HCT116 (cell line): Measurements from ENCODE around the gene WDR43. TPM values are rescaled to one million over a fixed set of nuclear protein-coding genes. Genes with fewer than 3 reads are reported as not detected.
A peak's percentile ranks its signal among the peaks of the same experiment; 100 is the strongest.

Experiments
- ATAC-seq: fragments of 200-7000 bp; cut with Tn5 transposase; 2 replicates; pipeline ENCODE4 v1.9.1; 2020; ENCODE audit warnings: mild to moderate bottlenecking, moderate library complexity
- BruUV-seq: library from RNA; stranded (reverse); fragments of 400-500 nt; replicated peaks from 2 replicates; lab custom pipeline; 2021; lab: Mats Ljungman, UMichigan
- CTCF ChIA-PET: fragments of 300-600 bp; sonication (Branson Sonifier 250); formaldehyde crosslinking; loops from one replicate; lab custom pipeline; 2021; ENCODE audit warnings: antibody characterized with exemption; lab: Charles Lee
- POLR2A ChIA-PET: fragments of 300-600, 350-600 bp; sonication (Branson Sonifier 250); formaldehyde crosslinking; loops from one replicate; lab custom pipeline; 2021; ENCODE audit warnings: antibody characterized with exemption; lab: Charles Lee
- RAD21 ChIA-PET, 2 experiments: fragments of 300-600 bp; sonication (Branson Sonifier 250); formaldehyde crosslinking; loops; one replicate each; lab custom pipeline; 2023; ENCODE audit warnings: low total read pairs in 2 of 2; ENCODE audit not compliant: uncharacterized antibody in 2 of 2, unreplicated experiment in 2 of 2, low non-redundant PET in 1 of 2; lab: Charles Lee
- DNase-seq: peaks from one replicate; pipeline ENCODE4 v3.0.0-alpha.2; 2010; ENCODE audit warnings: low read depth, low spot score
- H2AFZ ChIP-seq: fragments of 200-600 bp; shearing (Covaris generic), sonication (generic); 2 replicates; pipeline ENCODE4 v1.6.1; 2017; ENCODE audit warnings: low read depth, mixed run types, mixed read lengths, antibody characterized with exemption, low read length; ENCODE audit not compliant: poor library complexity, severe bottlenecking
- H3K27ac ChIP-seq: 2 replicates; pipeline ENCODE4 v1.5.1; 2012; ENCODE audit warnings: low read depth, low read length
- H3K27me3 ChIP-seq: fragments of 200-600 bp; sonication (generic); 2 replicates; pipeline ENCODE4 v1.6.1; 2016; ENCODE audit warnings: mixed run types, low read length, mixed read lengths; ENCODE audit not compliant: insufficient read depth
- H3K36me3 ChIP-seq, 2 experiments: fragments of 200-500 bp in 1 of 2; fragments of 200-600 bp in 1 of 2; sonication (Bioruptor generic) in 1 of 2; sonication (generic) in 1 of 2; 2 replicates each; pipeline versions ENCODE4 v1.5.1 to v1.6.1; 2014 to 2016; ENCODE audit warnings: low read length in 2 of 2, inconsistent platforms in 1 of 2, mixed read lengths in 1 of 2, mixed run types in 1 of 2; ENCODE audit not compliant: insufficient read depth in 2 of 2, control insufficient read depth in 1 of 2
- H3K4me1 ChIP-seq, 2 experiments: fragments of 200-600 bp in 1 of 2; sonication (generic) in 1 of 2; 2 replicates each; pipeline versions ENCODE4 v1.5.1 to v1.6.1; 2012 to 2017; ENCODE audit warnings: low read length in 2 of 2, inconsistent platforms in 1 of 2, mild to moderate bottlenecking in 1 of 2, mixed read lengths in 1 of 2, mixed run types in 1 of 2, moderate library complexity in 1 of 2; ENCODE audit not compliant: insufficient read depth in 2 of 2, control insufficient read depth in 1 of 2
- H3K4me2 ChIP-seq: fragments of 200-600 bp; sonication (generic); 2 replicates; pipeline ENCODE4 v1.6.1; 2017; ENCODE audit warnings: mixed run types, low read length, mixed read lengths
- H3K4me3 ChIP-seq, 2 experiments: fragments of 200-600 bp in 1 of 2; sonication (generic) in 1 of 2; replicated peaks in 1 of 2; 2 replicates each; pipeline ENCODE4 v1.5.1; 2011 to 2016; ENCODE audit warnings: low read length in 2 of 2, control low read depth in 1 of 2, low read depth in 1 of 2, mild to moderate bottlenecking in 1 of 2, mixed read lengths in 1 of 2, mixed run types in 1 of 2
- H3K79me2 ChIP-seq: fragments of 200-600 bp; sonication (generic); 2 replicates; pipeline ENCODE4 v1.6.1; 2017; ENCODE audit warnings: mild to moderate bottlenecking, mixed run types, low read length, moderate library complexity, mixed read lengths; ENCODE audit not compliant: insufficient read depth
- H3K9ac ChIP-seq: fragments of 200-600 bp; sonication (generic); 2 replicates; pipeline ENCODE4 v1.6.1; 2016; ENCODE audit warnings: low read length, mixed read lengths
- H3K9me2 ChIP-seq: fragments of 200-600 bp; sonication (generic), shearing (Covaris generic); 2 replicates; pipeline ENCODE4 v1.6.1; 2017; ENCODE audit warnings: mixed run types, mild to moderate bottlenecking, moderate library complexity; ENCODE audit not compliant: insufficient read depth
- H3K9me3 ChIP-seq, 2 experiments: fragments of 200-500 bp in 1 of 2; fragments of 200-600 bp in 1 of 2; sonication (Bioruptor generic) in 1 of 2; sonication (generic) in 1 of 2; 2 replicates each; pipeline ENCODE4 v1.6.1; 2014 to 2017; ENCODE audit warnings: low read length in 2 of 2, mixed read lengths in 2 of 2, inconsistent platforms in 1 of 2, low read depth in 1 of 2, mild to moderate bottlenecking in 1 of 2, mixed run types in 1 of 2, moderate library complexity in 1 of 2; ENCODE audit not compliant: control insufficient read depth in 1 of 2, insufficient read depth in 1 of 2
- H4K20me1 ChIP-seq: fragments of 200-600 bp; sonication (generic), shearing (Covaris generic); 2 replicates; pipeline ENCODE4 v1.6.1; 2017; ENCODE audit warnings: mixed run types, mild to moderate bottlenecking, moderate library complexity; ENCODE audit not compliant: insufficient read depth
- ELF1 ChIP-seq: IDR thresholded peaks from 2 replicates; pipeline ENCODE4 v1.6.1; 2012; ENCODE audit warnings: low read depth, borderline replicate concordance
- FOSL1 ChIP-seq: IDR thresholded peaks from 2 replicates; pipeline ENCODE4 v1.6.1; 2012; ENCODE audit warnings: low read depth
- POLR2AphosphoS5 ChIP-seq: IDR thresholded peaks from 2 replicates; pipeline ENCODE4 v1.6.1; 2011; ENCODE audit warnings: mild to moderate bottlenecking, low read depth, low read length, moderate library complexity
- RAD21 ChIP-seq: IDR thresholded peaks from 2 replicates; pipeline ENCODE4 v1.6.1; 2012; ENCODE audit warnings: low read depth, mild to moderate bottlenecking
- SP1 ChIP-seq: IDR thresholded peaks from 2 replicates; pipeline ENCODE4 v1.6.1; 2012; ENCODE audit warnings: low read depth
- ZBTB33 ChIP-seq: IDR thresholded peaks from 2 replicates; pipeline ENCODE4 v1.6.1; 2011; ENCODE audit warnings: mild to moderate bottlenecking, low read length, moderate library complexity; ENCODE audit not compliant: insufficient replicate concordance; ENCODE audit errors: extremely low read depth
- intact Hi-C: fragments of 100-400 bp; cut with micrococcal nuclease; formaldehyde crosslinking; loops from 2 replicates; pipeline ENCODE4 v1.10.0; 2022
- total RNA-seq: library from RNA; stranded (reverse); gene quantifications from one replicate; pipeline ENCODE4 v1.2.1, GENCODE V29; 2021; ENCODE audit not compliant: unreplicated experiment
- TF ChIP-seq, protein P1 (sequence below): IDR thresholded peaks from 2 replicates; pipeline ENCODE4 v1.6.1; 2012; ENCODE audit warnings: low read depth
- TF ChIP-seq, protein P2 (sequence below): IDR thresholded peaks from 2 replicates; pipeline ENCODE4 v1.6.1; 2012
- TF ChIP-seq, protein P3 (sequence below): IDR thresholded peaks from 2 replicates; pipeline ENCODE4 v1.6.1; 2012

WDR43 gene
- total RNA-seq, 1 experiment from 2014 or later = 119 TPM

GRCh38 chr2:28982381-28982950, 88.0 kb downstream of the WDR43 start (continued):
- TF ChIP-seq, protein P1, sequence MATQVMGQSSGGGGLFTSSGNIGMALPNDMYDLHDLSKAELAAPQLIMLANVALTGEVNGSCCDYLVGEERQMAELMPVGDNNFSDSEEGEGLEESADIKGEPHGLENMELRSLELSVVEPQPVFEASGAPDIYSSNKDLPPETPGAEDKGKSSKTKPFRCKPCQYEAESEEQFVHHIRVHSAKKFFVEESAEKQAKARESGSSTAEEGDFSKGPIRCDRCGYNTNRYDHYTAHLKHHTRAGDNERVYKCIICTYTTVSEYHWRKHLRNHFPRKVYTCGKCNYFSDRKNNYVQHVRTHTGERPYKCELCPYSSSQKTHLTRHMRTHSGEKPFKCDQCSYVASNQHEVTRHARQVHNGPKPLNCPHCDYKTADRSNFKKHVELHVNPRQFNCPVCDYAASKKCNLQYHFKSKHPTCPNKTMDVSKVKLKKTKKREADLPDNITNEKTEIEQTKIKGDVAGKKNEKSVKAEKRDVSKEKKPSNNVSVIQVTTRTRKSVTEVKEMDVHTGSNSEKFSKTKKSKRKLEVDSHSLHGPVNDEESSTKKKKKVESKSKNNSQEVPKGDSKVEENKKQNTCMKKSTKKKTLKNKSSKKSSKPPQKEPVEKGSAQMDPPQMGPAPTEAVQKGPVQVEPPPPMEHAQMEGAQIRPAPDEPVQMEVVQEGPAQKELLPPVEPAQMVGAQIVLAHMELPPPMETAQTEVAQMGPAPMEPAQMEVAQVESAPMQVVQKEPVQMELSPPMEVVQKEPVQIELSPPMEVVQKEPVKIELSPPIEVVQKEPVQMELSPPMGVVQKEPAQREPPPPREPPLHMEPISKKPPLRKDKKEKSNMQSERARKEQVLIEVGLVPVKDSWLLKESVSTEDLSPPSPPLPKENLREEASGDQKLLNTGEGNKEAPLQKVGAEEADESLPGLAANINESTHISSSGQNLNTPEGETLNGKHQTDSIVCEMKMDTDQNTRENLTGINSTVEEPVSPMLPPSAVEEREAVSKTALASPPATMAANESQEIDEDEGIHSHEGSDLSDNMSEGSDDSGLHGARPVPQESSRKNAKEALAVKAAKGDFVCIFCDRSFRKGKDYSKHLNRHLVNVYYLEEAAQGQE = no peak

GRCh38 chr2:28986429-28986828, 92.0 kb downstream of the WDR43 start:
- Histone ChIP-seq H3K79me2 (no peaks in the 10 kb centered on the region), H2AFZ (no peak overlapping the region), H3K27ac (no peak overlapping the region), H3K4me3 (no peak overlapping the region), H3K9ac (no peak overlapping the region), H3K9me3 (no peaks in the 10 kb centered on the region), H3K36me3 (no peaks in the 10 kb centered on the region), H4K20me1 (no peaks in the 10 kb centered on the region), H3K4me2 (no peak overlapping the region), H3K27me3 (no peaks in the 10 kb centered on the region), H3K9me2 (no peaks in the 10 kb centered on the region), H3K4me1 (no peaks in the 10 kb centered on the region)
- ChIA-PET POLR2A (no interaction called here), CTCF (no interaction called here), RAD21 (no interaction called here)
- TF ChIP-seq ELF1 (no peak), FOSL1 (no peak), RAD21 (no peak), ZBTB33 (no peak), SP1 (no peak), POLR2AphosphoS5 (no peak)
- TF ChIP-seq, protein P2, sequence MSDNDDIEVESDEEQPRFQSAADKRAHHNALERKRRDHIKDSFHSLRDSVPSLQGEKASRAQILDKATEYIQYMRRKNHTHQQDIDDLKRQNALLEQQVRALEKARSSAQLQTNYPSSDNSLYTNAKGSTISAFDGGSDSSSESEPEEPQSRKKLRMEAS = no peak
- TF ChIP-seq, protein P1 = peak; percentile 21
- TF ChIP-seq, protein P3, sequence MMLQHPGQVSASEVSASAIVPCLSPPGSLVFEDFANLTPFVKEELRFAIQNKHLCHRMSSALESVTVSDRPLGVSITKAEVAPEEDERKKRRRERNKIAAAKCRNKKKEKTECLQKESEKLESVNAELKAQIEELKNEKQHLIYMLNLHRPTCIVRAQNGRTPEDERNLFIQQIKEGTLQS = no peak
- DNase-seq = no peak
- no peak for ATAC-seq
- intact Hi-C loops = no loop called here
- no TSS peak for BruUV-seq
